CD4-positive, alpha-beta T cell treated with Interleukin-1 beta for 1 hour (primary cell): ENCODE results near the gene CEP162.
"Not testable (repeated sequence)": the region's sequence is repeated elsewhere in the genome, so short reads cannot be mapped to it uniquely, and the experiment has no call there.

Experiments
- DNase-seq, 2 donors: peaks; one replicate each; pipeline ENCODE4 v3.0.0-alpha.2; 2020 to 2022

CEP162 gene

GRCh38 chr6:84228198-84228543, 728 bp upstream of the CEP162 start:
- DNase-seq, result no peak

- DNase-seq, result no peak
Measured at GRCh38 chr6:84227044-84227433, 404 bp downstream of the CEP162 start.

- DNase-seq, result no peak
Measured at GRCh38 chr6:84224251-84224650, 3.2 kb downstream of the CEP162 start.

- DNase-seq, result not testable (repeated sequence)
Measured at GRCh38 chr6:84223608-84224007, 3.8 kb downstream of the CEP162 start.

GRCh38 chr6:84222426-84222825, 5.0 kb downstream of the CEP162 start:
- DNase-seq, result no peak

GRCh38 chr6:84220809-84221409, 6.5 kb downstream of the CEP162 start:
- DNase-seq, result peak in 1 of 2 donors; percentile 23

- no peak for DNase-seq
Measured at GRCh38 chr6:84218091-84218490, 9.4 kb downstream of the CEP162 start.

GRCh38 chr6:84213217-84213616, 14.2 kb downstream of the CEP162 start:
- DNase-seq, result no peak

- DNase-seq, result no peak
Measured at GRCh38 chr6:84204011-84204410, 23.4 kb downstream of the CEP162 start.

GRCh38 chr6:84199987-84200386, 27.5 kb downstream of the CEP162 start:
- not testable (repeated sequence) for DNase-seq

GRCh38 chr6:84197708-84198107, 29.7 kb downstream of the CEP162 start:
- no peak for DNase-seq

- no peak for DNase-seq
Measured at GRCh38 chr6:84193114-84193708, 34.2 kb downstream of the CEP162 start.

GRCh38 chr6:84191802-84192201, 35.6 kb downstream of the CEP162 start:
- no peak for DNase-seq

- DNase-seq, result not testable (repeated sequence)
Measured at GRCh38 chr6:84189356-84189755, 38.1 kb downstream of the CEP162 start.

- no peak for DNase-seq
Measured at GRCh38 chr6:84183430-84183829, 44.0 kb downstream of the CEP162 start.

GRCh38 chr6:84182001-84182400, 45.4 kb downstream of the CEP162 start:
- no peak for DNase-seq

GRCh38 chr6:84177241-84177640, 50.2 kb downstream of the CEP162 start:
- no peak for DNase-seq

GRCh38 chr6:84172574-84172973, 54.9 kb downstream of the CEP162 start:
- DNase-seq, result no peak

GRCh38 chr6:84172080-84172479, 55.4 kb downstream of the CEP162 start:
- no peak for DNase-seq

GRCh38 chr6:84167457-84167856, 60.0 kb downstream of the CEP162 start:
- no peak for DNase-seq

- DNase-seq, result no peak
Measured at GRCh38 chr6:84166395-84166794, 61.0 kb downstream of the CEP162 start.

GRCh38 chr6:84164328-84164727, 63.1 kb downstream of the CEP162 start:
- DNase-seq, result not testable (repeated sequence)

- DNase-seq, result no peak
Measured at GRCh38 chr6:84161190-84161589, 66.3 kb downstream of the CEP162 start.

GRCh38 chr6:84156306-84156705, 71.1 kb downstream of the CEP162 start:
- no peak for DNase-seq

GRCh38 chr6:84151669-84152068, 75.8 kb downstream of the CEP162 start:
- no peak for DNase-seq
